ENCODE measurements around the gene AS3MT.
"Not testable (repeated sequence)": the region's sequence is repeated elsewhere in the genome, so short reads cannot be mapped to it uniquely, and the experiment has no call there.

DNA sequence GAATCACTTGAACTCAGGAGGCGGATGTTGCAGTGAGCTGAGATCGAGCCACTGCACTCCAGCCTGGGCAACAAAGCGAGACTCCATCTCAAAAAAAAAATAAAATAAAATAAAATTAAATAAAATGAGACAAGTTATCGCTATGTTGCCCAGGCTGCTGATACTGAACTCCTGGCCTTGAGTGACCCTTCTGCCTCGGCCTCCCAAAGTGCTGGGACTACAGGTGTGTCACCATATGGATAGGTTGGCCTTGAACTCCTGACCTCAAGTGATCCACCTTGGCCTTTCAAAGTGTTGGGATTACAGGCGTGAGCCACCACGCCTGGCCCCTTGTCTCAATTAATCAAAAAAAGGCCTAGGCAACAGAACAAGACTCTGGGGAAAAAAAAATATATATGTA is 16.0 kb upstream of the AS3MT start:
- TF ChIP-seq, protein P1, sequence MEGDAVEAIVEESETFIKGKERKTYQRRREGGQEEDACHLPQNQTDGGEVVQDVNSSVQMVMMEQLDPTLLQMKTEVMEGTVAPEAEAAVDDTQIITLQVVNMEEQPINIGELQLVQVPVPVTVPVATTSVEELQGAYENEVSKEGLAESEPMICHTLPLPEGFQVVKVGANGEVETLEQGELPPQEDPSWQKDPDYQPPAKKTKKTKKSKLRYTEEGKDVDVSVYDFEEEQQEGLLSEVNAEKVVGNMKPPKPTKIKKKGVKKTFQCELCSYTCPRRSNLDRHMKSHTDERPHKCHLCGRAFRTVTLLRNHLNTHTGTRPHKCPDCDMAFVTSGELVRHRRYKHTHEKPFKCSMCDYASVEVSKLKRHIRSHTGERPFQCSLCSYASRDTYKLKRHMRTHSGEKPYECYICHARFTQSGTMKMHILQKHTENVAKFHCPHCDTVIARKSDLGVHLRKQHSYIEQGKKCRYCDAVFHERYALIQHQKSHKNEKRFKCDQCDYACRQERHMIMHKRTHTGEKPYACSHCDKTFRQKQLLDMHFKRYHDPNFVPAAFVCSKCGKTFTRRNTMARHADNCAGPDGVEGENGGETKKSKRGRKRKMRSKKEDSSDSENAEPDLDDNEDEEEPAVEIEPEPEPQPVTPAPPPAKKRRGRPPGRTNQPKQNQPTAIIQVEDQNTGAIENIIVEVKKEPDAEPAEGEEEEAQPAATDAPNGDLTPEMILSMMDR (conservative IDR thresholded peaks at IDR 0.05; ENCODE audit: low read length): not testable (repeated sequence)
- TF ChIP-seq EZH2phosphoT487 (IDR thresholded peaks at IDR 0.05; ENCODE audit: borderline replicate concordance): not testable (repeated sequence)
